Esophagus (tissue), 2 donors: ENCODE data around the gene NR3C1. TPM values are rescaled to one million over a fixed set of nuclear protein-coding genes. Genes with fewer than 3 reads are reported as not detected.

Source experiments
- H3K27ac ChIP-seq, 2 donors: one replicate each; pipeline ENCODE4 v1.5.1; 2013; ENCODE audit warnings: low read depth in 2 of 2, mild to moderate bottlenecking in 2 of 2, inconsistent platforms in 1 of 2, low read length in 1 of 2, moderate library complexity in 1 of 2
- H3K27me3 ChIP-seq, 2 donors: one replicate each; pipeline ENCODE4 v1.6.1; 2013; ENCODE audit warnings: low read length in 2 of 2, control low read depth in 1 of 2, mild to moderate bottlenecking in 1 of 2; ENCODE audit not compliant: insufficient read depth in 2 of 2, control insufficient read depth in 1 of 2
- H3K36me3 ChIP-seq, 2 donors: one replicate each; pipeline ENCODE4 v1.6.1; 2013; ENCODE audit warnings: low read length in 1 of 2; ENCODE audit not compliant: control insufficient read depth in 2 of 2, insufficient read depth in 2 of 2
- H3K4me1 ChIP-seq, 2 donors: one replicate each; pipeline ENCODE4 v1.6.1; 2013; ENCODE audit warnings: low read length in 1 of 2; ENCODE audit not compliant: control insufficient read depth in 2 of 2, insufficient read depth in 2 of 2
- H3K4me3 ChIP-seq, 2 donors: one replicate each; pipeline ENCODE4 v1.5.1; 2013; ENCODE audit warnings: low read length in 2 of 2, mild to moderate bottlenecking in 2 of 2, low read depth in 1 of 2, moderate library complexity in 1 of 2
- H3K9me3 ChIP-seq, 2 donors: one replicate each; pipeline ENCODE4 v1.6.1; 2013; ENCODE audit warnings: mild to moderate bottlenecking in 2 of 2, low read depth in 1 of 2, low read length in 1 of 2, moderate library complexity in 1 of 2; ENCODE audit not compliant: control insufficient read depth in 2 of 2, insufficient read depth in 1 of 2
- WGBS, 2 donors: extraction: QIAGEN DNeasy Blood & Tissue Kit; methylation state at CpG; one replicate each; pipeline ENCODE4 v1.1.7; 2013; 5-methylcytosine and 5-hydroxymethylcytosine counted together
- polyA plus RNA-seq, 2 donors: library from polyadenylated mRNA; stranded (reverse); fragments of 200-250 nt; gene quantifications; one replicate each; pipeline ENCODE4 v1.2.3, GENCODE V29; 2013
- donor health status: healthy with polysubstance abuse.
- donor health status: Bipolar disorder and iron deficiency.

The NR3C1 gene
- polyA plus RNA-seq, 2 donors, result 8.6 to 10.7 TPM

GRCh38 chr5:143427122-143427735 is 23.7 kb upstream of the NR3C1 start:
- H3K27me3 ChIP-seq, result no peaks in the 10 kb centered on the region
- 84 to 89% methylated on average over 3 of the region's 3 CpGs for WGBS, 2 donors
- H3K27ac ChIP-seq, result no peak overlapping the region
- H3K4me3 ChIP-seq, result no peak overlapping the region
- no peaks in the 10 kb centered on the region for H3K36me3 ChIP-seq
- H3K4me1 ChIP-seq, result no peaks in the 10 kb centered on the region
- H3K9me3 ChIP-seq, result no peaks in the 10 kb centered on the region

GRCh38 chr5:143426437-143426991 is 23.0 kb upstream of the NR3C1 start:
- Histone ChIP-seq H3K27ac (no peak overlapping the region), H3K4me3 (no peak overlapping the region), H3K4me1 (no peaks in the 10 kb centered on the region), H3K36me3 (no peaks in the 10 kb centered on the region), H3K9me3 (no peaks in the 10 kb centered on the region), H3K27me3 (no peaks in the 10 kb centered on the region)
- WGBS, 2 donors, result 75 to 76% methylated on average over 9 of the region's 9 CpGs

DNA sequence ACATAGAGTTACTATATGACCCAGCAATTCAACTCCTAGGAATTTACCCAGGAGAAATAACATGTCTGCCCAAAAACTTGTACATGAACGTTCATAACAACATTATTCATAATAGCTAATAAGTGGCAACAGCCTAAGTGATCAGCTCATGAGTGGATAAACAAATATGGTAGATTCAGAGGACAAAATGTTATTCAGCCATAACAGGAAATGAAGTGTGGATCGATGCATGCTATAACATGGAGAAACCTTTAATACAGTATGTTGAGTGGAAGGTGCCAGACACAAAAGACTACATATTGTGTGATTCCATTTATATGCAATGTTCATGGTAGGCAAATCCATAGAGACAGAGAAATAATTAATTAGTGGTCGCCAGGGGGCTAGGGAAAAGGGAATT is 22.3 kb upstream of the NR3C1 start:
- H3K4me1 ChIP-seq, result no peaks in the 10 kb centered on the region
- no peaks in the 10 kb centered on the region for H3K27me3 ChIP-seq
- H3K36me3 ChIP-seq, result no peaks in the 10 kb centered on the region
- no peaks in the 10 kb centered on the region for H3K9me3 ChIP-seq
- 84 to 90% methylated on average over 3 of the region's 3 CpGs for WGBS, 2 donors
- H3K27ac ChIP-seq, result no peak overlapping the region
- H3K4me3 ChIP-seq, result no peak overlapping the region

DNA sequence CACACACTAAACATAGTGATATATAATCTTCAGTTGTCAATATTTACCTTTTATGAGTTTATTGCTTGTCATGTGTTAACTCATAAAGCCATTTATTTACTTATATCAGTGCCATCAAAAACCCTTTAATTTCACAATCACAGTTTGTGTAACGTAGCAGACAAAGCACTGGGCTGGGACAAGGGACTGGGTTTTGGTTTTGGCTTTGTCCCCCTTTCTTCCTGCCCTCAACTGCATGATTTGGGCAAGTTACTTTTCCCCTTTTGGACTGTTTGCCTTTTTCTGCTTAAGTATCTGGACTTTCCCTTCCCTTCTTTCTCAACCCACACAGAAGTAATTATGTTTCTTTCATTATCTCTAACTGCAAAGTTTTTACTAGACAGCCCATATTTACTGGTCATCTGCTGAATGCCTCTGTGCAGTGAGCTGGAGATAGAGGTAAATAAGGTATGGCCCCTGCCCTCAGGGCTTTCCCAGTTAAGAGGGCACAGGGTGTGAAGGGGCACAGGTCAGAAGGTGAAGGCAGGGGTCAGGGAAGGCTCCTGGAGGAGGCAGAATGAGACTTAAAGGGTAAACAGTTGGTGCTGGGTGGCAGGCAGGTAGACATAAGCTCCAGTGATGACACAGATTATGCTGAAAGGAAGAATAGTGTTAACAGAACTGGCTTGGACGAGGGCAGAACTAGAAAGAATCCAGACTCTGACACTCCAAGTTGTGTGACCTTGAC is 14.8 kb upstream of the NR3C1 start:
- Histone ChIP-seq H3K4me1 (no peaks in the 10 kb centered on the region), H3K4me3 (no peak overlapping the region), H3K36me3 (no peaks in the 10 kb centered on the region), H3K27me3 (no peaks in the 10 kb centered on the region), H3K27ac (no peak overlapping the region), H3K9me3 (no peaks in the 10 kb centered on the region)
- 44 to 66% methylated on average over 2 of the region's 2 CpGs for WGBS, 2 donors

DNA sequence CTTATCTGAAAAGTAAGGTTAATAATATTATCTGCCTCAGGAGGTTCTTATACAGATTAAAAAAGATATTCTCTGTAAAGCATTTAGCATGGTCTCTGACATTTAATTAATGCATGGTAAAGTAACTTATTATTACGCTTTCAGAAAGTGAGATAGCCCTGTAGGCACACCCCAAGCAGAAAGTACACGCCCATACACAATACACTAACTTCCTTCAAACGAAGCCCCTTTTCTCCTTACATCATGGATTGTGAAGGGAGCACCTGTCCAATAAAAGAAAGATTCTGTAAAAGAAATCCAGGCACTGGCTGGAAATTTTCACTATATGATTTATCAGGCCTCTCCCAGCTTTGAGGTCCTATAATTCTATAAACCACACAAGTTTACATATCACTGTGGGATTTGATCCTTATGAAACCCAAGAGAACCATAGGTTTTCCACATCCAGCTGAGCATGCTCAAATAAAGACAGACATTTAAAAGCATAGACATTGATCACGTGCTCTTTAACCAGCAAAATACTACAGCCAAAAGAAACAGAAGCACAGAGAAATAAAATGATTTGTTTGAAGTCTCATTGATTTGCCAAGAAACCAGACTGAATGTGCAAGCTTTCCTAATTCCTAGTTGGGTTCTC is 14.1 kb upstream of the NR3C1 start:
- Histone ChIP-seq H3K4me1 (no peaks in the 10 kb centered on the region), H3K27ac (no peak overlapping the region), H3K36me3 (no peaks in the 10 kb centered on the region), H3K4me3 (no peak overlapping the region), H3K27me3 (no peaks in the 10 kb centered on the region), H3K9me3 (no peaks in the 10 kb centered on the region)
- WGBS, 2 donors, result 73 to 79% methylated on average over 4 of the region's 4 CpGs

DNA sequence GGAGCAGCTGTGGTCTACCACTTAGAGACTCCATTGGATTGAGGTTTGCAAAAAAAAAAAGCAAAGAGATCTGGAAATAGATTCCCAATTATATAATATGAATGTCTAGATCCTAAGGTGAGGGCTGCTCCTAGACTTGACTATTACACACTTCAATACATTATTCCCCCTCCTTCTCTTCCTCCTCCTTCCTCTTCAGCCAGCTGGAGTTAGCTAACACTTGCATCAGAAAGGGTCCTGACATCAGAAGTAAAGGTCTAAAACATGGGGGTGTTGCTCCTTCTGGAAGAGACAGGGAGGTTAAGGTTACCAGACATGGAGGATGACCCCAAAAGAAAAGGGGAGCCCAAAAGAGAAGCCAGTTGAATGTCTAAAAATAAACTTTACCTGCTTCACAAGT is 12.9 kb upstream of the NR3C1 start:
- Histone ChIP-seq H3K27me3 (no peaks in the 10 kb centered on the region), H3K4me3 (no peak overlapping the region), H3K27ac (no peak overlapping the region), H3K36me3 (no peaks in the 10 kb centered on the region), H3K9me3 (no peaks in the 10 kb centered on the region), H3K4me1 (no peaks in the 10 kb centered on the region)

DNA sequence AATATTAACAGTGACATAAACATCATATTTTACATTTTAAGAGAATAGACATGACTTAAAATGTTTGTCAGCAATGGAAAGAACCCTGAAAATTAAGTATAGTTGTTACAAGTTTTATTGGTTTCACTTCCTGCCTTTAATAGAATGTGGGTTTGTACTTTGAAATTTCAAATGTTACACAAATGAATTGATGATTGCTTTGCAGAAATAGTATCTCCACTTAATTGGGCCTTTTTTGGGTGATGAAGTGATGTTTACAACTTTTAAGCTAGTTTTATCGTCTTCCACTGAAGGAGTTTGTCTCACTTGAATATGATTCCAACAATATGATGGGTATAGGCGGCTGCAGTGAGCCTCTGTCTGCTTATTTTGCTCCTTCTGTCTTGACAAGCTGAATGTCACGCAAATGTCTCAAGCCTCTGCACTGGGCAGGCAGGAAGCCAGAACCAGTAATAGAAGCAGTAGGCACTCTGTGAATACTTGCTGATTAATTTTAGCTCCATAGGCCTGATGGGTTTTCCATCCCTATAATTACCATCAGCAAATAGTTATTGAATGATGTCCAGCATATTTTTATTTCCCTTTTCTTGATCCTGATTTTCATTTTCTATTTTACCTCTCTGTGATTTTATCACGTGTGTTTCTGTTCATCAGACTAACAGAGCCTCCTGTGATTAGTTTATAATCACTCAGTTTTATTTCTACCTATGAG is 10.6 kb upstream of the NR3C1 start:
- H3K4me1 ChIP-seq, result no peaks in the 10 kb centered on the region
- no peak overlapping the region for H3K4me3 ChIP-seq
- no peaks in the 10 kb centered on the region for H3K27me3 ChIP-seq
- 71 to 75% methylated on average over 4 of the region's 4 CpGs for WGBS, 2 donors
- no peaks in the 10 kb centered on the region for H3K36me3 ChIP-seq
- H3K9me3 ChIP-seq, result no peaks in the 10 kb centered on the region
- H3K27ac ChIP-seq, result no peak overlapping the region

DNA sequence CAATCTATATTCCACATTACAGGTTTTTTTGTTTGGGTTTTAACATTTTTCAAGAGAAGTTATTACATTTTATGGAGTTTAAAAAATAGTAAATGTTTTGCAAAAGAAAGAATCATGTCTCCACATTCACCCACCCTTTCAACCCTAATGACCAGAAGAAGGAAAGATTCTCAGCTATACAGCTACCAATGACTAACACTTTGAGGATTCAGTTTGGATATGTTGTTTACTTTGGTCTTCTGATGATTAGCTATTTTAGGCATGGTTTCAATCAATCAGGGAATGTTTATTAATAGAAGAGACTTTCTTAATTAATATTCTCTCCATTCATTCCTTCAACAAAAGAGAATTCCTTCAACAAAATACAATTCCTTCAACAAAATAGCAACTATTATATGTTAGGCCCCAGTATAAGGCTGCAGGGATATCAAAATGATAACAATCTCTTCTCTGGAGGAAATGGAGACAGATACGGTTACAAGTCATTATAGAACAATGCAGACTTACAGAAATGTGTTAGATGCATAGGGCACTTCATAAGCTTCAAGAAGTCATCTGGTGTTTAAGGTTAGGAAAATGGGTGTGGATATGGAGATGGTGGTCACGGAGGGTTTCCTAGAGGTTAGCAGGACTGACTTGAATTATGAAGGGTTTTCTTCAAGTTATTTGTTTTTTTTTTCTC is 9.3 kb upstream of the NR3C1 start:
- Histone ChIP-seq H3K9me3 (no peaks in the 10 kb centered on the region), H3K4me3 (no peak overlapping the region), H3K4me1 (no peaks in the 10 kb centered on the region), H3K36me3 (no peaks in the 10 kb centered on the region), H3K27ac (no peak overlapping the region), H3K27me3 (no peaks in the 10 kb centered on the region)
- WGBS, 2 donors, result 88 to 92% methylated on average over 2 of the region's 2 CpGs

GRCh38 chr5:143409926-143410325 is 6.4 kb upstream of the NR3C1 start:
- Histone ChIP-seq H3K4me1 (no peaks in the 10 kb centered on the region), H3K27ac (no peak overlapping the region)
- 87 to 94% methylated on average over 2 of the region's 2 CpGs for WGBS, 2 donors

More at GRCh38 chr5:143409926-143410325, 6.4 kb upstream of the NR3C1 start:
- Histone ChIP-seq H3K27me3 (no peaks in the 10 kb centered on the region), H3K9me3 (no peaks in the 10 kb centered on the region), H3K4me3 (no peak overlapping the region), H3K36me3 (no peaks in the 10 kb centered on the region)
